ENCODE measurements around the gene OMP. TPM values are rescaled to one million over a fixed set of nuclear protein-coding genes. Genes with fewer than 3 reads are reported as not detected.

The OMP gene
- total RNA-seq, 6 experiments from 2014 or later = 1.0 to 4.2 (median 2.0) TPM; not detected in 1

DNA sequence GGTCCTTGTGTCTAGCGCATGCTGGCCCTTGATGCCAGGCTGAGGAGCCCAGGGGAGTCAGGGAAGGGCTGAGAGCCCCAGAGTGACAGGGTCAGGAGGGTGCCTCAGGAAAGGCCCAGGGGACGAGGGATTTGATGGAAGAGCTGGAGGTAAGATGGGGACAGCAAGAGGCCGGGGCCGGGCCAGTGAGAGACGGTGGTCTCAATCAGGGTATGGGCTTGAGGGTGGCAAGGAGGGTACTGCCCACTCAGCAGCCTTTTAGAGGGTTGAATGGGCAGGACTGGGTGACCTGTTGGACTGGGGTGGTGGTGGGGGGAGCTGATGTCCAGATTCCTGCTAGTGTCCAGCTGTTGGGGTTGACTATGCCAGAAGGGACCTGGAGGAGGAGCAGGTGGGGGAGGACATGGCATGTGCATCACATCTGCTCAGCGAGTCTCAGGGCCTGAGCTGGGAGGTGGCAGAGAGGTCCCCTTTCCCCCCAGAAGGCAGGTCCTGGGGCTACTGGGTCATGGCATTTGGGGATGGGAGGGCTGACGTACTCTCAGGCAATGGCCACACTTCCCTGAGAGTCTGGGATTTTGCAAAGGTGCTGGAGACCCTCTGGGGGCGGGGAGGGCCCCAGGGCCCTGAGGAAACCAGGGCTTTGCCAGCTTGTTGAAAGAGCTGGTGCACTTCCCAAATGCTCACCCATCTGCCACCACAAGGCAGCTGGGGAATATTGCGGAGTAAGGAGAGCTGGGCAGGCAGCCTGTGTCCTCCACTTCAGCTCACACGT is 43.8 kb downstream of the OMP start:
- intact Hi-C loops (cut with DNase I) = no loop called here
- peak in 1 of 3 donors; percentile 48 for DNase-seq
- peaks cover 0 to 26% (median 9%) of the 10 kb centered on the region in 4 donors for H3K4me1 ChIP-seq
- H3K36me3 ChIP-seq = no peaks in the 10 kb centered on the region
- no peak for ATAC-seq
- TF ChIP-seq, protein P1, sequence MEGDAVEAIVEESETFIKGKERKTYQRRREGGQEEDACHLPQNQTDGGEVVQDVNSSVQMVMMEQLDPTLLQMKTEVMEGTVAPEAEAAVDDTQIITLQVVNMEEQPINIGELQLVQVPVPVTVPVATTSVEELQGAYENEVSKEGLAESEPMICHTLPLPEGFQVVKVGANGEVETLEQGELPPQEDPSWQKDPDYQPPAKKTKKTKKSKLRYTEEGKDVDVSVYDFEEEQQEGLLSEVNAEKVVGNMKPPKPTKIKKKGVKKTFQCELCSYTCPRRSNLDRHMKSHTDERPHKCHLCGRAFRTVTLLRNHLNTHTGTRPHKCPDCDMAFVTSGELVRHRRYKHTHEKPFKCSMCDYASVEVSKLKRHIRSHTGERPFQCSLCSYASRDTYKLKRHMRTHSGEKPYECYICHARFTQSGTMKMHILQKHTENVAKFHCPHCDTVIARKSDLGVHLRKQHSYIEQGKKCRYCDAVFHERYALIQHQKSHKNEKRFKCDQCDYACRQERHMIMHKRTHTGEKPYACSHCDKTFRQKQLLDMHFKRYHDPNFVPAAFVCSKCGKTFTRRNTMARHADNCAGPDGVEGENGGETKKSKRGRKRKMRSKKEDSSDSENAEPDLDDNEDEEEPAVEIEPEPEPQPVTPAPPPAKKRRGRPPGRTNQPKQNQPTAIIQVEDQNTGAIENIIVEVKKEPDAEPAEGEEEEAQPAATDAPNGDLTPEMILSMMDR (IDR thresholded peaks at IDR 0.05) = no peak
- TF ChIP-seq POLR2A (IDR thresholded peaks at IDR 0.05) = no peak
- no peaks in the 10 kb centered on the region for H3K27me3 ChIP-seq
- H3K4me3 ChIP-seq = no peak overlapping the region
- H3K9me3 ChIP-seq = no peaks in the 10 kb centered on the region
- H3K27ac ChIP-seq = no peak overlapping the region
- 82% methylated on average over 7 of the region's 10 CpGs for WGBS (ENCODE audit: insufficient coverage, low coverage, low lambda C conversion rate, missing lambda C conversion rate)

DNA sequence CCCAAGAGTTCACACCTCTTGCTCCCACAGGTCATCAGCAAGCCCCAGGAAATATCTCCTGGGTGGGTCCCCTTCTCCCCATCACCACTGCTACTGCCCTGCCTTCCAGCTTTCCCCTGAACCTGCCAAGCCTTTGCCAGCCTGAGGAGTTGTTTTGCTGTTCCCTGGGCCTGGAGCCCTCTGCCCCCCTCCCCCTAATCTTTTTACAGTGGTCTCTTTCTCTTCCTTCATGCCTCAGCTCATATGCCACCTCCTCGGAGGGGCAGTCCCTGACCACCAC is 44.3 kb downstream of the OMP start:
- ATAC-seq (no peak), DNase-seq (peak in 1 of 3 donors; percentile 12)
- Histone ChIP-seq H3K4me3 (no peak overlapping the region), H3K4me1 (peaks cover 0 to 26% (median 9%) of the 10 kb centered on the region in 4 donors), H3K27ac (no peak overlapping the region), H3K9me3 (no peaks in the 10 kb centered on the region), H3K36me3 (no peaks in the 10 kb centered on the region), H3K27me3 (no peaks in the 10 kb centered on the region)
- TF ChIP-seq, protein P1 (IDR thresholded peaks at IDR 0.05) = no peak
- TF ChIP-seq POLR2A (IDR thresholded peaks at IDR 0.05) = no peak
- 80% methylated on average over 1 of the region's 1 CpG for WGBS (ENCODE audit: insufficient coverage, low coverage, low lambda C conversion rate, missing lambda C conversion rate)
- intact Hi-C loops (cut with DNase I) = no loop called here

DNA sequence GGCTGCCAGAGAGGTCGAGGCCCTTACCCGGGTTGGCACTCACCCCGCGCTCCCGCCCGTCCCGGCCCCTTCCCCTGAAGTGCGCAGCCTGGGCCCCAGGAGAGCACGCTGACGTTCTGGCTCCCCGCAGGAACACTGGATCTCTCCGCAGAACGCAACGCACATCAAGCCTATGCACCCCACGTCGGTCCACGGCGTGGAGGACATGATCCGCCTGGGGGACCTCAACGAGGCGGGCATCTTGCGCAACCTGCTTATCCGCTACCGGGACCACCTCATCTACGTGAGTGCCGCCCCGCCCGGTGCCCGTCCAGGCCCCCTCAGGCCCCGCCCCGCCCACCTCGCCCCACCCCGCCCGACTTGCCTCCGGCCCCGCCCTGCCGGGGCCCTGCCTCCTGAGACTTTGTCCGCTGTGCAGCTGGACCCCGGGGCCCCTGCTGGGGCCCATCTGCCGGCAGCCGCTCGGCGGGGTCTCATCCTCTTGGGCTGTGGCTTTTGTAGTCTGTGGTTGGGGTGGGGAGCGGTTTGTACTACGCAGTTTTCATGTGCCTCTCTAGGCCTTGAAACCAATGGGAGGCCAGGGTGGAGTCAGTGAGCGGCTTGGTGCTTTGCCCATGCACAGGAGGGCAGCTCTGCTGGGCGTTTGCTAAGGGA is 45.2 kb downstream of the OMP start:
- intact Hi-C loops (cut with DNase I) = no loop called here
- DNase-seq (peak in 1 of 3 donors; percentile 53), ATAC-seq (no peak)
- TF ChIP-seq, protein P1 (IDR thresholded peaks at IDR 0.05) = no peak
- no peak for TF ChIP-seq POLR2A (IDR thresholded peaks at IDR 0.05)
- WGBS (ENCODE audit: insufficient coverage, low coverage, low lambda C conversion rate, missing lambda C conversion rate) = 50% methylated on average over 15 of the region's 47 CpGs
- H3K27me3 ChIP-seq = no peaks in the 10 kb centered on the region
- H3K9me3 ChIP-seq = no peaks in the 10 kb centered on the region
- H3K36me3 ChIP-seq = no peaks in the 10 kb centered on the region
- no peak overlapping the region for H3K4me3 ChIP-seq
- H3K4me1 ChIP-seq = peaks cover 0 to 26% (median 10%) of the 10 kb centered on the region in 4 donors
- H3K27ac ChIP-seq = no peak overlapping the region

DNA sequence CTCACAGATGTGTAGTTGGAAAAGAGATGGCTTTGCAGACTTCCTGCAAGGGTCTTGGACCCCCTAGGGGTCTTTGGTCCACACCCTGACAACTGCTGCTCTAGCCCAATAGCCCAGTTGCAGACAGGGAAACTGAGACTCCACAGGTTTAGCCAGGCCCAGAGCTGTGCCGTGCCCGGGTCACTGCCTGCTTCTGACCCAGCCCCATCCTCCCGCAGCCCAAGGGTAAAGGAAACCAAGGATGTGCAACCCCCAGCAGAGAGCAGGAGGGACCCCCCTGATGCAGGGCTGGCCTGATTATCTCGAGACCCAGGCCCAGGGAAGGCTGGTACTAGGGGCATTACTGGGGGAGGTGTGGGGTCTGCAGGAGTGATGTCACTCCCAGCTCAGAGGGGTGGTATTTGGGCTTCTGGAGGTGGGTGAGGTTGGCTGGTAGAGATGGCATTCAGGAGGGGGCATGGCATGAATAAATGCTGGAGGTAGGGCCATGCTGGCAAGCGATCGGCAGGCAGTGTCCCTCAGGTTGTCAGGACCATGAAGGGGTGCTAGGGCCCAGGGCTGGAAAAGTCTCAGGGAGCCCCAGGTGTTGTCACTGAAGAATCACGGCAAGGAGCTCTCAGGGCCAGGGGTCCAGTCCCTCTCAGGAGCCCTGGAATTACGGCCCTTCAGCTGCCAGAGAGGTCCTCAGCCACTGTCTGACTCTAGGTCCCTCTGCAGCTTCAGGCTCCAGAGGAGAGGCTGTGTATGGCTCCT is 46.5 kb downstream of the OMP start:
- no peaks in the 10 kb centered on the region for H3K27me3 ChIP-seq
- ATAC-seq (no peak), DNase-seq (peak in 1 of 3 donors; percentile 39)
- no peak for TF ChIP-seq POLR2A (IDR thresholded peaks at IDR 0.05)
- TF ChIP-seq, protein P1 (IDR thresholded peaks at IDR 0.05) = no peak
- H3K27ac ChIP-seq = no peak overlapping the region
- H3K9me3 ChIP-seq = no peaks in the 10 kb centered on the region
- H3K4me3 ChIP-seq = no peak overlapping the region
- WGBS (ENCODE audit: insufficient coverage, low coverage, low lambda C conversion rate, missing lambda C conversion rate) = 100% methylated on average over 2 of the region's 8 CpGs
- H3K36me3 ChIP-seq = no peaks in the 10 kb centered on the region
- H3K4me1 ChIP-seq = peaks cover 0 to 31% (median 14%) of the 10 kb centered on the region in 4 donors
- intact Hi-C loops (cut with DNase I) = no loop called here
